ENCODE data around the gene KIAA1217.

GRCh38 chr10:24568042-24568441, 359.1 kb downstream of the KIAA1217 start:
- TF ChIP-seq POLR2A (IDR thresholded peaks at IDR 0.05) (no peak), CTCF (IDR thresholded peaks at IDR 0.05) (no peak)

Measured in lower leg skin (tissue), 3 donors.